K562 (cell line): Measurements from ENCODE around the gene RIC3. TPM values are rescaled to one million over a fixed set of nuclear protein-coding genes. Genes with fewer than 3 reads are reported as not detected.
A peak's percentile ranks its signal among the peaks of the same experiment; 100 is the strongest.

Experiments
- ATAC-seq: fragments of 200-7000 bp; cut with Tn5 transposase; 3 replicates; pipeline ENCODE4 v1.9.1; 2020; ENCODE audit warnings: moderate library complexity
- BruUV-seq: library from RNA; stranded (reverse); fragments of 400-500 nt; replicated peaks from 2 replicates; lab custom pipeline; 2021; lab: Mats Ljungman, UMichigan
- CTCF ChIA-PET: fragments of 300-600 bp; formaldehyde crosslinking; extraction: SDS; loops from one replicate; lab custom pipeline; 2021; ENCODE audit warnings: low intra/inter-chr PET ratio; lab: Yijun Ruan, JAX
- POLR2A ChIA-PET: fragments of 300-600, 350-650 bp; sonication (Branson Sonifier 250); formaldehyde crosslinking; extraction: SDS; loops from one replicate; lab custom pipeline; 2021; ENCODE audit warnings: antibody characterized with exemption, inconsistent platforms; lab: Yijun Ruan, JAX
- DNase-seq, 4 experiments: peaks; one replicate each; pipeline versions ENCODE4 v3.0.0 to v3.0.0-alpha.2; 2011 to 2018; ENCODE audit warnings: low spot score in 3 of 4, mixed read lengths in 3 of 4; ENCODE audit errors: extremely low read depth in 1 of 4
- FAIRE-seq: peaks from 2 replicates; lab custom pipeline; 2011; peaks lifted over from hg19 to GRCh38; lab: Jason Lieb, UNC
- H2AFZ ChIP-seq: 2 replicates; pipeline ENCODE4 v1.6.0; 2011; ENCODE audit warnings: low read depth, low read length, control low read depth, inconsistent platforms
- H3K27ac ChIP-seq: fragments of 200-600 bp; 3 replicates; pipeline ENCODE4 v1.8.0; 2011; ENCODE audit warnings: low read depth, mild to moderate bottlenecking, control low read depth, inconsistent platforms, low read length, moderate library complexity, mixed read lengths; ENCODE audit errors: extremely low read depth
- H3K27me3 ChIP-seq, 2 experiments: fragments of 300-600 bp in 1 of 2; 2 replicates in 1 of 2; 3 replicates in 1 of 2; pipeline versions ENCODE4 v1.6.0 to v1.8.0; 2011; ENCODE audit warnings: inconsistent platforms in 2 of 2, low read length in 2 of 2, mild to moderate bottlenecking in 1 of 2, mixed read lengths in 1 of 2, moderate library complexity in 1 of 2; ENCODE audit not compliant: control insufficient read depth in 2 of 2, insufficient read depth in 2 of 2
- H3K36me3 ChIP-seq: fragments of 300-600 bp; 3 replicates; pipeline ENCODE4 v1.8.0; 2011; ENCODE audit warnings: mild to moderate bottlenecking, low read length, inconsistent platforms; ENCODE audit not compliant: control insufficient read depth, insufficient read depth
- H3K4me1 ChIP-seq, 2 experiments: fragments of 200-600 bp in 1 of 2; replicated peaks in 1 of 2; 2 replicates in 1 of 2; 3 replicates in 1 of 2; pipeline versions ENCODE4 v1.5.1 to v1.8.0; 2011; ENCODE audit warnings: inconsistent platforms in 2 of 2, low read length in 2 of 2, mild to moderate bottlenecking in 1 of 2, mixed read lengths in 1 of 2, moderate library complexity in 1 of 2; ENCODE audit not compliant: control insufficient read depth in 2 of 2, insufficient read depth in 2 of 2
- H3K4me2 ChIP-seq: 2 replicates; pipeline ENCODE4 v1.6.1; 2011; ENCODE audit warnings: low read length, control low read depth, inconsistent platforms, mixed read lengths; ENCODE audit not compliant: insufficient read depth
- H3K4me3 ChIP-seq: fragments of 200-600 bp; sonication (generic), shearing (Covaris generic); 2 replicates; pipeline ENCODE4 v1.5.1; 2016; ENCODE audit warnings: control low read depth, inconsistent platforms
- H3K79me2 ChIP-seq: fragments of 200-600 bp; 3 replicates; pipeline ENCODE4 v1.8.0; 2011; ENCODE audit warnings: low read length, inconsistent platforms; ENCODE audit not compliant: control insufficient read depth, insufficient read depth
- H3K9ac ChIP-seq, 2 experiments: 2 replicates each; pipeline versions ENCODE4 v1.6.0 to v1.6.1; 2011; ENCODE audit warnings: low read depth in 2 of 2, low read length in 2 of 2, control low read depth in 1 of 2, inconsistent platforms in 1 of 2, mild to moderate bottlenecking in 1 of 2, mixed read lengths in 1 of 2; ENCODE audit not compliant: insufficient read depth in 1 of 2
- H3K9me1 ChIP-seq: one replicate; pipeline ENCODE4 v1.6.0; 2011; ENCODE audit warnings: inconsistent platforms, mild to moderate bottlenecking, low read length, moderate library complexity; ENCODE audit not compliant: control insufficient read depth, insufficient read depth
- H3K9me3 ChIP-seq: replicated peaks from 2 replicates; pipeline ENCODE4 v1.5.1; 2011; ENCODE audit warnings: low read depth, low read length, inconsistent platforms; ENCODE audit not compliant: control insufficient read depth, insufficient read depth
- H4K20me1 ChIP-seq: replicated peaks from 2 replicates; pipeline ENCODE4 v1.6.1; 2011; ENCODE audit warnings: low read length, inconsistent platforms, mixed read lengths; ENCODE audit not compliant: control insufficient read depth, insufficient read depth
- C11orf30 ChIP-seq: fragments of 450-650 bp; IDR thresholded peaks from 2 replicates; pipeline ENCODE4 v1.6.1; 2016; ENCODE audit warnings: low read depth, mild to moderate bottlenecking
- ERF ChIP-seq: fragments of 450-650 bp; formaldehyde crosslinking; IDR thresholded peaks from 2 replicates; pipeline ENCODE4 v1.4.0; 2020; ENCODE audit warnings: mild to moderate bottlenecking, mixed read lengths
- MAFF ChIP-seq: IDR thresholded peaks from 2 replicates; pipeline ENCODE4 v1.6.1; 2012; ENCODE audit warnings: low read length, improper control_type of control experiment
- MAFG ChIP-seq: fragments of 450-650 bp; conservative IDR thresholded peaks from 2 replicates; pipeline ENCODE4 v1.6.1; 2016; ENCODE audit warnings: missing genetic modification characterization, missing compliant biosample characterization
- MAFK ChIP-seq: IDR thresholded peaks from 2 replicates; pipeline ENCODE4 v1.6.1; 2011; ENCODE audit warnings: low read length, improper control_type of control experiment
- MXI1 ChIP-seq: IDR thresholded peaks from 2 replicates; pipeline ENCODE4 v1.6.1; 2011; ENCODE audit warnings: low read depth, mild to moderate bottlenecking, improper control_type of control experiment, low read length
- PCBP1 ChIP-seq: fragments of 200-400 bp; formaldehyde crosslinking; IDR thresholded peaks from 2 replicates; pipeline ENCODE4 v1.6.1; 2018; ENCODE audit warnings: mild to moderate bottlenecking, low read depth, low read length; ENCODE audit not compliant: poor library complexity, severe bottlenecking
- PHF20 ChIP-seq: fragments of 450-650 bp; IDR thresholded peaks from 2 replicates; pipeline ENCODE4 v1.6.1; 2018; ENCODE audit not compliant: partially characterized antibody
- ZKSCAN8 ChIP-seq: fragments of 200-800 bp; sonication (Bioruptor generic); IDR thresholded peaks from 2 replicates; pipeline ENCODE4 v1.6.1; 2016; ENCODE audit warnings: missing genetic modification characterization, missing compliant biosample characterization
- ZNF316 ChIP-seq: fragments of 450-650 bp; IDR thresholded peaks from 2 replicates; pipeline ENCODE4 v1.6.1; 2016
- WGBS: fragments of 100-300 bp; shearing (Covaris generic); methylation state at CpG from one replicate; pipeline ENCODE4 v1.1.6; 2016; ENCODE audit warnings: low coverage, mixed read lengths; ENCODE audit not compliant: insufficient coverage; ENCODE audit errors: missing lambda C conversion rate; 5-methylcytosine and 5-hydroxymethylcytosine counted together
- in situ Hi-C: fragments of 300-500 bp; cut with MboI; formaldehyde crosslinking; loops from 4 replicates; pipeline ENCODE4 v1.15.0; 2018; ENCODE audit warnings: inconsistent platforms, mixed read lengths
- intact Hi-C: fragments of 100-400 bp; cut with micrococcal nuclease; formaldehyde crosslinking; loops from 2 replicates; pipeline ENCODE4 v1.14.2; 2022
- polyA plus RNA-seq, 8 experiments: library from polyadenylated mRNA; depleted of rRNA in 4 of 8; stranded (reverse) in 5 of 8; unstranded in 3 of 8; fragments of >200 nt; fragmentation: Nextera tagmentation in 2 of 8; fragmentation: Illumina TruSeq in 1 of 8; extraction: Ambion mirVana in 2 of 8; extraction: Trizol in 1 of 8; gene quantifications; 2 replicates each; pipeline versions ENCODE4 v1.2.1 to v1.2.3, GENCODE V29; 2011 to 2014; ENCODE audit warnings: inconsistent platforms in 1 of 8, missing spikeins in 1 of 8
- total RNA-seq, 7 experiments: library from RNA; depleted of rRNA in 6 of 7; stranded (reverse); fragments of >200 nt in 6 of 7; fragmentation: Illumina TruSeq in 2 of 7; extraction: Trizol in 2 of 7; gene quantifications; 2 replicates each; pipeline versions ENCODE4 v1.2.1 to v1.2.3, GENCODE V29; 2011 to 2021; ENCODE audit warnings: low replicate concordance in 1 of 7
- TF ChIP-seq, protein P1 (sequence below), 2 experiments: fragments of 450-650 bp; IDR thresholded peaks; 2 replicates each; pipeline ENCODE4 v1.6.1; 2016
- TF ChIP-seq, protein P2 (sequence below): IDR thresholded peaks from 3 replicates; pipeline ENCODE4 v1.6.1; 2011; ENCODE audit warnings: borderline replicate concordance, mild to moderate bottlenecking, moderate library complexity; ENCODE audit not compliant: insufficient read length; ENCODE audit errors: extremely low read depth

RIC3 gene
- total and polyA plus RNA-seq, 9 of the 15 experiments (the other 6 are each of a cell fraction or from before 2014, with no cell fraction given) = 0.03 to 0.16 (median 0.05) TPM; not detected in 4

DNA sequence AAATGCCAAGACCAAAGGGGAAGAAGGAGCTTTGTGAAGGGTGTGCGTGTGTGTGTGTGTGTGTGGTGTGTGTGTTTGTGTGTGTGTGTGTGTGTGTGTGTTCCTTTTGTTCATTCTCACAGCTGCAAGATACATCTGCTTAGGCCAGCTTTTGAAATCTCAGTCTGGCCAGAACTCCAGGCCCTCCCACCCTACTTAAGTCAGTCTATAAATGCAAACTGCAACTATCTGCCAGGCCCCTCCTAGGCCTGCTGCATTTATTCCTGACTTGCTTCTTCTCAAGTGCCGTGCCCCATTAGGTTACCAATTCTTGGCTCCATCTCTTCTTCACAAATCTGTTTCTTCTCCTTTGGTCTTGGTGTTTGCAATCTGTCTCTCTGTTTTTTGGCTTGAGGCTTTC, 21.6 kb upstream of the RIC3 start (continued):
- TF ChIP-seq, protein P1, sequence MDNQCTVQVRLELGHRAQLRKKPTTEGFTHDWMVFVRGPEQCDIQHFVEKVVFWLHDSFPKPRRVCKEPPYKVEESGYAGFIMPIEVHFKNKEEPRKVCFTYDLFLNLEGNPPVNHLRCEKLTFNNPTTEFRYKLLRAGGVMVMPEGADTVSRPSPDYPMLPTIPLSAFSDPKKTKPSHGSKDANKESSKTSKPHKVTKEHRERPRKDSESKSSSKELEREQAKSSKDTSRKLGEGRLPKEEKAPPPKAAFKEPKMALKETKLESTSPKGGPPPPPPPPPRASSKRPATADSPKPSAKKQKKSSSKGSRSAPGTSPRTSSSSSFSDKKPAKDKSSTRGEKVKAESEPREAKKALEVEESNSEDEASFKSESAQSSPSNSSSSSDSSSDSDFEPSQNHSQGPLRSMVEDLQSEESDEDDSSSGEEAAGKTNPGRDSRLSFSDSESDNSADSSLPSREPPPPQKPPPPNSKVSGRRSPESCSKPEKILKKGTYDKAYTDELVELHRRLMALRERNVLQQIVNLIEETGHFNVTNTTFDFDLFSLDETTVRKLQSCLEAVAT (IDR thresholded peaks at IDR 0.05) = no peak
- no peak for TF ChIP-seq PHF20
- TF ChIP-seq PCBP1 = no peak
- TF ChIP-seq MXI1 = no peak
- no peak for TF ChIP-seq ERF (CRISPR knock-in tag)

DNA sequence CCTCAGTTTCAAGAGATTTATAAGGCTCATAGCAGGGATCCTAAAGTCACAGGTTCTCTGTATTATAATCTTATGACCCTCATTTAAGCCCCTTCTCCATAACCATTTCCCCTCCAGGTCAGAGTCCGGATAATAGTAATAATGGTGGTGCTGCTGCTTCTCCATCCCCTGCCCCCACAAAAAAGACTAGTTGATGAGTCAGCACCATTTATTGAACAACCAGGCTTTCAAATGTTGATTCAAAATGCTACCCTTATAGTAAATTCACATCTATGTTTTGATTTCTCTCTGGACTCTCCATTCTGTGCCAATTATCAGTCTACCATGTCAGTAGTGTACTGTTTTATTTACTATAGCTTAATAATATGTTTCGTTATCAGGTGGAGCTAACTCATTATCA, 17.6 kb upstream of the RIC3 start:
- Histone ChIP-seq H3K27me3 (no peaks in the 10 kb centered on the region; a peak in 1 of 5 replicates), H3K9me1 (no peaks in the 10 kb centered on the region), H3K27ac (no peak overlapping the region), H3K79me2 (no peaks in the 10 kb centered on the region), H2AFZ (no peak overlapping the region), H3K9me3 (no peaks in the 10 kb centered on the region), H4K20me1 (no peaks in the 10 kb centered on the region), H3K4me2 (no peak overlapping the region), H3K9ac (no peak overlapping the region), H3K36me3 (no peaks in the 10 kb centered on the region), H3K4me3 (no peak overlapping the region), H3K4me1 (no peaks in the 10 kb centered on the region)
- FAIRE-seq = no peak
- intact Hi-C loops = no loop called here
- ChIA-PET CTCF (no interaction called here), POLR2A (no interaction called here)
- ATAC-seq = no peak
- no TSS peak for BruUV-seq
- 2% methylated on average over 2 of the region's 2 CpGs for WGBS
- in situ Hi-C loops = no loop called here
- no peak for DNase-seq
- TF ChIP-seq MAFF = peak; percentile 55
- TF ChIP-seq MAFK = peak; percentile 67
- peak; percentile 68 for TF ChIP-seq C11orf30
- TF ChIP-seq ZKSCAN8 (CRISPR knock-in tag) = no peak
- TF ChIP-seq MAFG (tag) = peak; percentile 58
- TF ChIP-seq, protein P2, sequence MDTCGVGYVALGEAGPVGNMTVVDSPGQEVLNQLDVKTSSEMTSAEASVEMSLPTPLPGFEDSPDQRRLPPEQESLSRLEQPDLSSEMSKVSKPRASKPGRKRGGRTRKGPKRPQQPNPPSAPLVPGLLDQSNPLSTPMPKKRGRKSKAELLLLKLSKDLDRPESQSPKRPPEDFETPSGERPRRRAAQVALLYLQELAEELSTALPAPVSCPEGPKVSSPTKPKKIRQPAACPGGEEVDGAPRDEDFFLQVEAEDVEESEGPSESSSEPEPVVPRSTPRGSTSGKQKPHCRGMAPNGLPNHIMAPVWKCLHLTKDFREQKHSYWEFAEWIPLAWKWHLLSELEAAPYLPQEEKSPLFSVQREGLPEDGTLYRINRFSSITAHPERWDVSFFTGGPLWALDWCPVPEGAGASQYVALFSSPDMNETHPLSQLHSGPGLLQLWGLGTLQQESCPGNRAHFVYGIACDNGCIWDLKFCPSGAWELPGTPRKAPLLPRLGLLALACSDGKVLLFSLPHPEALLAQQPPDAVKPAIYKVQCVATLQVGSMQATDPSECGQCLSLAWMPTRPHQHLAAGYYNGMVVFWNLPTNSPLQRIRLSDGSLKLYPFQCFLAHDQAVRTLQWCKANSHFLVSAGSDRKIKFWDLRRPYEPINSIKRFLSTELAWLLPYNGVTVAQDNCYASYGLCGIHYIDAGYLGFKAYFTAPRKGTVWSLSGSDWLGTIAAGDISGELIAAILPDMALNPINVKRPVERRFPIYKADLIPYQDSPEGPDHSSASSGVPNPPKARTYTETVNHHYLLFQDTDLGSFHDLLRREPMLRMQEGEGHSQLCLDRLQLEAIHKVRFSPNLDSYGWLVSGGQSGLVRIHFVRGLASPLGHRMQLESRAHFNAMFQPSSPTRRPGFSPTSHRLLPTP = no peak
- TF ChIP-seq ZNF316 = peak; percentile 80
